DMS 273 (cell line): ENCODE results near the gene CDH24.

ENCODE experiments used
- DNase-seq: peaks from one replicate; lab custom pipeline; 2025; ENCODE audit not compliant: unreplicated experiment; lab: John Stamatoyannopoulos, UW

Gene CDH24

GRCh38 chr14:23056956-23057756 lies at the start of gene CDH24:
CDH24 (minus strand) TSS chr14:23057520; CDS start chr14:23055733, 1,787 bp downstream.
- DNase-seq = no peak

GRCh38 chr14:23106747-23107045 lies 49.4 kb upstream of the CDH24 start:
- no peak for DNase-seq

DNA sequence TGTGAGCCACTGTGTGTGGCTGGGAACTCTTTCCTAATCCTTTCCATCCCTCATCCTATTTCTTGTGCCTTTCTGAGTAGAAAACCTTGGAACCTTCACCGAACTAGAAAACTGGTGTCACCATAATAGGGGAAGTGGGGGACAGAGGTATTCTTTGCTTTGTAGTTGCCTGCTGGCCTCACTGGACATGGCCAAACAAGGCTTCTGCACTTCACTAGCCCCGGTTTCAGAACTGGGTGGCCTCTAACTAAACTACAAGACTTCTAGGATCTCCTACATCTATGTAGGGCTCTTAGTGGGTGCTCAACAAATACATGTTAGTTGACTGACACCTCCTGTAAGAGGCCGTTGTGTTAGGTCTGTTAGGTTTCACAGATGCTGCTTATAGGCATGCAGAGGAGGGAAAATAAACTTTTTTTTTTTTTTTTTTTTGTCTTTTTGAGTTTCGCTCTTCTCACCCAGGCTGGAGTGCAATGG lies 48.1 kb upstream of the CDH24 start:
- no peak for DNase-seq

DNA sequence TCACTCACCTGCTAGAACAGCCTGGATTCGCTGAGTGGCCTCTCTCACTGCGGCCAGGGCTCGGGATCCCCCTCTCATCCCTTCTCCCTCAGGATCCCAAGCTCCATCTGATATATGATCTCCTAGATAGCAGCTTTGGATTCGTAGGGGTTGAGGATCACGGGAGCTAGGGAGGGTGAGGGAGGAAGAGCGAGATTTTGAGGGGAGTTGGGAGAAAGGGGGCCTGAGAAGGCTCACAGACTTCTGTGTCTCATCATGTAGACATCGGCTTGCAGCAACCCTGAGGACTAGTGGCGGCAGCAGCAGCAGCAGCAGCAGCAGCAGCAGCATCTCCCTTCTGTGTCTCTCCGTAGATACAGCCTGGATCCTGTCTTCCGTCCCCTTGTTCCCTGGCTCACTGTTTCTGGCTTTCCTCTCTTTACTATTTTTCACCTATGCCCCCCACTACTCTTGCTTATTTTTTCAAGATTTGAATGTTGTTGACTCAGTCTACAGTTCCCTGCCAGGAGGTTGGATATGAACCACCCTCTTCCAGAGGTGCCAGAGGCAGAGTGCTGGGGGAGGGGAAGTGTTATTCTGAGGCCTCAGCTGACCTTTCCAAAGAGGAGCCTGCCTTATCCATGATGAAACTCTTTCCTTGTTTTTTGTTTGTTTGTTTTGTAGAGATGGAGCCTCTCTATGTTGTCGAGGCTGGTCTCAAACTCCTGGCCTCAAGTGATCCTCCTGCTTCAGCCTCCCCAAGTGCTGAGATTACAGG lies 47.4 kb upstream of the CDH24 start, which contains the start of gene CIROP:
TSS of gene CIROP (minus strand) at position 399 of the 757 bp plus-strand sequence. CDS start at position 330, 69 bp downstream.
- no peak for DNase-seq

GRCh38 chr14:23104070-23104590 lies 46.8 kb upstream of the CDH24 start:
- DNase-seq = no peak

DNA sequence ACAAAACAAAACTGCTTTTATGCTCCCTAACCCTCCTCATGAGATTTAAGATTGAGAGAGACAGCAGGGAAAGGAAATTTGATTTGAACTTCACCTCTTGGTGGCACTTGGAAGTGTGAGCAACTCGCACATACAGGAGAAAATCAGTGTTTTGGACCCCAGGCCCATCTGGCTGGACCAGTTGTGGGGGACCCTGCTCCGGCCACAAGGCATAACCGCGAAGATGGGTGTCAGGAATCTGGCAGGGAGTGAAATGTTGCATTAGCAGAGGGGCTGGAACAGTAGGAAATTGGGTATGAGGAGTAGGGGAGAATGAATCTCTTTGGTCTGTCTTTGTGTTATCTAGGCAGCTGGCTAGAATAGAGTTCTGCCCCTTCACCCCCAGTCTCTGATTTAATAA lies 46.3 kb upstream of the CDH24 start:
- no peak for DNase-seq

DNA sequence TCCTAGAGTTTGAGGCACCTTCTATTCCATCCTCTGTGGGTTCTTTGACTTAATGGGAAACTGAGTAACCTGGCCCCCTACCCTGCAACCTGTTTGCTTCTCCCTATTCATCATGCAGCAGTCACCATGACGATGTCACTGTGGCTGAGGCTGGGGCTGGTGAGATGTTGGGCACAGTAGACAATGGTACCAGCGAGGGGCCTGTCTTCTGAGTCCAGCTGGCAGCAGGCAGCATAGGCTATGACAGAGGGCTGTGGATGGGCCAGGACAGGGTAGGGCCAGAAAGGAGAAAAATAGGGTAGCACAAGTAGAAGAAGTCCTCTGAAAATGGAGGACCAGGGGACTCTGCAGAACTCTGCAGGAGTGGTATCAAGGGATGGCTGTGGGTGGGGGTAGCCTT lies 45.5 kb upstream of the CDH24 start:
- no peak for DNase-seq

- DNase-seq = no peak
Measured at GRCh38 chr14:23101986-23102625, 44.8 kb upstream of the CDH24 start.

DNA sequence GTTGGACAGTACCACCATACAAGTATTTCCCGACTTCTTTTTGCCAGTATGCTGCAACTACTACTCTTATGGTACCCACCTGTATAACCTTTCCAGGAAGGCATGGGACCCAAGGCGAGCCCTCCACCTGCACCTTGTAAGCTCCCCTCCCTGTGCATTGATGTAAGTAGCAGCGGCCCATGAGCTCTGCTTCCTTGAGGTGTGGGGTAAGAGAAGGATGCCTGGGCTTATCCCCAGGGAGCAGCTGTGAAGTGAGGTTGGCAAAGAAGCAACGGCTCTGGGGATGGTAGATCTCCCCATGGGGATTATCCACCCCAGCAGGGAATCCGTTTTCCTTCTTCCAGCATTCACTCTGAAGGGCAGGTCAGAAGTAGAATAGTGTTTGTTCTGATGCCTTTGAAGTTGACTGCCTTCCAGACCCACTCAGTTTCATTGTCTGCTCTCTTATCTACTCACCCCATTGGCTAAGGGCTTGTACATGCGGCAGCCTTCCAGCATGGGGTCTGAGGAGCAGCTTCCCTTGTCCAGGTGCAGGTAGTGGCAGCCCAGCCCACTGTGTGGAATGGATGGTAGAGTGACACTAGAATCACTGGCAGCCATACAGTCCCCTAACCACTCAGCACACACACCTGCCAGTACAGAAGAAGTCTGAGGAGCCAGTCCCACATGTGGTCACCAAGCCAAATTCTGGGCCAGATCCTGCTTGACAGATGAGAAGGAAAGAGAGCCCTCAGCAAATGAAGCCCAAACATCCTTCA lies 44.1 kb upstream of the CDH24 start:
- no peak for DNase-seq

- peak; percentile 30 for DNase-seq
Measured at GRCh38 chr14:23099212-23099861, 42.0 kb upstream of the CDH24 start.

DNA sequence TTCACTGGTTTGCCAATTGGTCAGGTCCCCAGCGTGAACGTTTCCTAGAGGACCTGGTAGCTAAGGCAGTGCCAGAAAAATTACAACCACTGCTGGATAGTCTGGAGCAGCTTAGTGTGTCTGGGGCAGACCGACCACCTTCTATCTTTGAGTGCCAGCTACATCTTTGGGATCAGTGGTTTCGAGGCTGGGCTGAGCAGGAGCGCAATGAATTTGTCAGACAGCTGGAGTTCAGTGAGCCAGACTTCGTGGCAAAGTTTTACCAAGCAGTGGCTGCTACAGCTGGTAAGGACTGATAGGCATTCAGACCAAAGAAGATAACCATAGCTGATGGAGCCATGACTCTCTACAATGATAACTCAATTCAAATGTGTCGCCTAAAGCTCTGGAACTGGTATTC lies 40.5 kb upstream of the CDH24 start:
- no peak for DNase-seq

- DNase-seq = no peak
Measured at GRCh38 chr14:23095196-23096108, 38.1 kb upstream of the CDH24 start, which contains the start of gene C14orf119. C14orf119 (plus strand) TSS chr14:23095505; CDS start chr14:23097659, 2,154 bp downstream.

DNA sequence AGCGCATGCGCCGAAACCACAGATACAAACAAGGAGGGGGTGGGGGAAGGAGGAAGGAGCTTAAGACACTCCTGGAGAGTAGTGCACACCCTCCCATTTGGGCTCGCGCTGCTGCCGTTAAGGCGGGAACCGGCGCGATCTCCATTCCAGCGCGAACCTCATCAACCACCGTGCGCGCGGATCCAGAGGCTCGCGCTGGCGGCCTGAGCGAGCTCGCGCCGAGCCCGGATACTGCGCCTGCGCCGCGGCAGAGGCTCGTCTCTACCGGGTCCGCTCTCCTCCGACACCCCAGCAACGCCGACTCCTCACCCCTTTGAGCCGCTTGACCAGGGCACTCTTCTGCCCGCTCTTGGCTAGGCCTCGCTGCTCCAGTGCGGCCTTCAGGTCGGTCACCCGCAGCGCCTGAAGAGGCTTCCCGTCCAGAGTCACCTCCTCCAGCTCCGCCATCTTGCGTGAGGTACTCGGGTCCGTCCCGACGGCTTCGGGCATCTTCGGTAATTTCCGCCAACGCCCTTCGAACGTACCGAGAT lies 37.4 kb upstream of the CDH24 start, which contains the start of gene ACIN1:
TSS of gene ACIN1 (minus strand) at position 471 of the 530 bp plus-strand sequence. CDS start at position 447, 24 bp downstream.
- DNase-seq = no peak

- DNase-seq = no peak
Measured at GRCh38 chr14:23093991-23094665, 36.8 kb upstream of the CDH24 start.

DNA sequence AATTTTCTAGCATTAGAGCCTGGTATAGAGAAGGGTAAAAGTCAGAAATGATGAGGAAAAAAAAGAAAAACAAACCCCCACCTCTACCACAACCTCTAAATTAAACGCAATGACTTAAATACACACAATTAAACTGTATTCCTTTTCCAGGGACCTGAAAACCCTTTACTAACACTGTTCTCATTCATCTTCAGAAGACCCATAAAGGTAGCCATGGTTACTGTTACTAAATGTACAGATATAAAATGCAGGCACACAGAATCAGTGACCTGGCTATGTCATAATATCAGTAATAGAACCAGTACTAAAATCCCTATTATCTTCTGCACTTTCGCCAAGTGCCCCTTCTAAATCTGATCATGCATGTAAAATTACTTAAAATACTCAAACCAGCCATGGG lies 36.2 kb upstream of the CDH24 start:
- DNase-seq = no peak

DNA sequence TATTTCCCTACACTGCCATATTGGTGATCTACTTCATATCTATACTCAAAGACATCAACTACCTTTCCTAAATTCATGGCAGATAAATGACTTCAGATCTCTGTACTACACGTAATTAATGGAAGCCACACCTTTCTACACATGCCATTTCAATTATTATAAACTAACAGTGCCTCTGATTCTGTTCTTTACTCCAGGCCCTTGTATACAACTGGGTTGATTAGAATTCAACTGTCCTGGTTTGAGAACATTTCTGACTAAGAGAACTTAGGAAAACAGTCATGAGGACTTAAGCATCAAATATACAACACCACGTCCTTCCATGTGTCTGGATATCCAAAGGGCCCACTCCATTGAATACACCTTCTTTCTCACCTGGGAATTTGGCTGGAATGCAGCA lies 35.8 kb upstream of the CDH24 start:
- DNase-seq = no peak

DNA sequence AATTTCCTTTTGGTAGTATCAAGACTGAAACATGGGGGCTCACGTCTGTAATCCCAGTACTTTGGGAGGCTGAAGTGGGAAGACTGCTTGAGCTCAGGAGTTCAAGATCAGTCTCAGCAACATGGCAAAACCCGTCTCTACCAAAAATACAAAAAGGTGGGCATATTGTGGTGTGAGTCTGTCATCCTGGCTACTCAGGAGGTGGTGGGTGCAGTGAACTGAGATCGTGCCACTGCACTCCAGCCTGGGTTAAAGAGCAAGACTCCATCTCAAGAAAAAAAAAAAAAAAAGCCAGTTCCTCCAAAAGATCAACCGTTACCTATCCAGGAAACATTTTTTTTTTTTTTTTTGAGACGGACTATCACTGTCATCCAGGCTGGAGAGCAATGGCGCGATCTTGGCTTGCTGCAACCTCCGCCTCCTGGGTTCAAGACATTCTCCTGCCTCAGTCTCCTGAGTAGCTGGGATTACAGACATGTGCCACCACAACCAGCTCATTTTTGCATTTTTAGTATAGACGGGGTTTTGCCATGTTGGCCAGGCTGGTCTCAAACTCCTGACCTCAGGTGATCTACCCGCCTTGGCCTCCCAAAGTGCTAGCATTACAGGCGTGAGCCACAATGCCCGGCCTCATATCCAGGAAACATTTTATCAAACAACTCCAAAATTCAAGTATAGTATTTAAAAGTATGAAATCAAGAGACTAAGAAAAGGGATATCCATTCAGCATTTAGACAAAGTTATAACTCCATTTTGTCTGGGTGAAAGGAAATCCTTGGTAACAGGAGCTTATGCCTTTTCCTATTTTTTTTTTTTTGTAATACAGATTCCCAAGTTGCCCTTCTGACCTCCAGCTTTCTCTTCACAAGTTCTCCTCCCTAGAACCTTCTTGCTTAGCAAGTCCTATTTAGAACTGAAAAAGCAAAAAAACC lies 34.2 kb upstream of the CDH24 start:
- DNase-seq = no peak
